GM12891 (cell line): ENCODE data around the gene F8.

Experiments
- POLR2A ChIP-seq: IDR thresholded peaks from 2 replicates; pipeline ENCODE4 v1.6.1; 2011; ENCODE audit warnings: low read depth, low read length, control low read depth
- POLR2AphosphoS5 ChIP-seq: IDR thresholded peaks from 2 replicates; pipeline ENCODE4 v1.6.1; 2011; ENCODE audit warnings: low read depth, low read length, control low read depth
- TAF1 ChIP-seq: IDR thresholded peaks from 2 replicates; pipeline ENCODE4 v1.6.1; 2011; ENCODE audit warnings: low read depth, low read length, control low read depth

DNA sequence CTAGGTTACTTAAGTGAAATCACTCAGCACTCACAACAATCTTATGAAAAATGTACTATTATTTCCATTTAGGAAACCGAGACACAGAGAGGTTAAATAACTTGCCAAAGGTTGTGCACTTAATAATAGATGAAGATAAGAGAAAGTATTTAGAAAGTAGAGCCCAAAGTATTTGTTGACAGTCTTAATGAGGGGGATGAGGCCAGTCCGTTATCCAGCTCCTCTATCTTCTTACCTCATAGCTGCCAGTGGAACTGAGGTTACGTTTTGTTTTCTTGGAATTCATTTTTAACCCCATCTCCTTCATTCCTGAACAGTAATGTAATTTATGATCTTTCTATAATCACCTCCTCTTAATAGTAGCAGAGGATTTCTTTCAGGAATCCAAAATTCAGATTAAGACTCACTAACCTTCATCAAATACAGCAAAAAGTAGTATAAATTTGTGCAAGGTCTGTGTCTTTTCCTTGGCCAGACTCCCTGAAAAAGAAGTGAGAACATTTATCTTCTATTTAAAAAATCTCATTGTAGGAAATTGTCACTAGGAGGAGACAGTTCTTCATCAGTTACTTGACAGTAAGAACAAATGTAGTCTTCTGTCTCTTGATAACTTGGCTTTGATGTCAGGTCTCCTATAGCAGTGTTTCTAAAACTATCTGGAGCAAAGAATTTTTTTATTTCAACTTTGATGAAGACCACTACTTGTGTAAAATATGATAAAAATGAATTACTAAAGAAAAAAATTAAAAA, 35.5 kb downstream of the F8 start:
- TF ChIP-seq TAF1 (no peak), POLR2A (no peak), POLR2AphosphoS5 (no peak)
